Subcutaneous abdominal adipose tissue (tissue), 5 donors: ENCODE results near the gene GSTM4.

Source experiments
- H3K27ac ChIP-seq: one replicate; pipeline ENCODE4 v1.7.0; 2013; ENCODE audit warnings: low read depth, mild to moderate bottlenecking, inconsistent platforms, low read length, moderate library complexity
- H3K27me3 ChIP-seq, 5 donors: one replicate each; pipeline ENCODE4 v1.7.0; 2013; ENCODE audit warnings: low read length in 5 of 5, inconsistent platforms in 1 of 5; ENCODE audit not compliant: control insufficient read depth in 5 of 5, insufficient read depth in 4 of 5
- H3K36me3 ChIP-seq, 5 donors: one replicate each; pipeline ENCODE4 v1.7.0; 2013; ENCODE audit warnings: low read length in 5 of 5; ENCODE audit not compliant: control insufficient read depth in 5 of 5, insufficient read depth in 5 of 5
- H3K4me1 ChIP-seq, 5 donors: one replicate each; pipeline ENCODE4 v1.7.0; 2013; ENCODE audit warnings: low read length in 5 of 5, mild to moderate bottlenecking in 3 of 5, moderate library complexity in 1 of 5; ENCODE audit not compliant: control insufficient read depth in 5 of 5, insufficient read depth in 5 of 5
- H3K4me3 ChIP-seq, 5 donors: one replicate each; pipeline ENCODE4 v1.7.0; 2013; ENCODE audit warnings: low read length in 5 of 5, low read depth in 1 of 5
- H3K9ac ChIP-seq, 5 donors: one replicate each; pipeline ENCODE4 v1.7.0; 2013; ENCODE audit warnings: low read length in 5 of 5, mild to moderate bottlenecking in 4 of 5, moderate library complexity in 3 of 5
- H3K9me3 ChIP-seq, 5 donors: one replicate each; pipeline ENCODE4 v1.7.0; 2013; ENCODE audit warnings: low read length in 5 of 5; ENCODE audit not compliant: control insufficient read depth in 5 of 5
- donor health status: healthy.
- donor health status: healthy.
- donor health status: healthy.
- donor health status: healthy.
- donor health status: healthy.

The GSTM4 gene

GRCh38 chr1:109624201-109625010 is 31.5 kb upstream of the GSTM4 start:
- peak overlapping the region in 3 of 5 donors; percentile 6 to 62 (median 41) for H3K9ac ChIP-seq
- H3K27ac ChIP-seq = no peak overlapping the region

DNA sequence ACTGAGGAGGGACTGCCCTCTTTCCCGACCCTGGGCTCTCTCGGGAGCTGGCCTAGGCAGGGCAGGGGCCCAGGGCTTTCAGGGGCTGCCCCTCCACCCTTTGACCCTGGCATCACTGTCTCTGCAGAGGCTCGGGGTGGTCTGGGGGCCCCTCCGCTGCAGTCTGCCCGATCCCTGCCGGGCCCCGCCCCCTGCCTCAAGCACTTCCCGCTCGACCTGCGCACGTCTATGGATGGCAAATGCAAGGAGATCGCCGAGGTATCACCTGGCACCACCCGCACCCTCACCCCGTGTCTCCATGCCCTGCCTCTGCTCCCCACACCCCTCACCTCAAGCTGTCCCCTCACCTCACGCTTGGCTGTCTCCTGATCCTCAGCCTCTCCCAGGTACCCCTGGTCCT is 30.7 kb upstream of the GSTM4 start:
- Histone ChIP-seq H3K9me3 (no peaks in the 10 kb centered on the region), H3K9ac (peak overlapping the region in 1 of 5 donors; percentile 23), H3K4me1 (peaks cover 0 to 59% (median 54%) of the 10 kb centered on the region in 5 donors), H3K27me3 (no peaks in the 10 kb centered on the region), H3K4me3 (no peak overlapping the region), H3K36me3 (peaks cover 0 to 44% (median 36%) of the 10 kb centered on the region in 5 donors), H3K27ac (no peak overlapping the region)

More at GRCh38 chr1:109624201-109625010, 31.5 kb upstream of the GSTM4 start:
- Histone ChIP-seq H3K36me3 (peaks cover 0 to 37% (median 30%) of the 10 kb centered on the region in 5 donors), H3K27me3 (no peaks in the 10 kb centered on the region), H3K4me3 (peak overlapping the region; percentile 38 to 63 (median 58)), H3K4me1 (peaks cover 0 to 67% (median 61%) of the 10 kb centered on the region in 5 donors), H3K9me3 (no peaks in the 10 kb centered on the region)

GRCh38 chr1:109625601-109626560 is 30.0 kb upstream of the GSTM4 start:
- H3K4me1 ChIP-seq = peaks cover 0 to 53% (median 49%) of the 10 kb centered on the region in 5 donors
- H3K9ac ChIP-seq = peak overlapping the region in 2 of 5 donors; percentile 23
- peaks cover 0 to 48% (median 40%) of the 10 kb centered on the region in 5 donors for H3K36me3 ChIP-seq
- H3K27me3 ChIP-seq = no peaks in the 10 kb centered on the region
- no peaks in the 10 kb centered on the region for H3K9me3 ChIP-seq
- H3K27ac ChIP-seq = no peak overlapping the region
- H3K4me3 ChIP-seq = no peak overlapping the region

DNA sequence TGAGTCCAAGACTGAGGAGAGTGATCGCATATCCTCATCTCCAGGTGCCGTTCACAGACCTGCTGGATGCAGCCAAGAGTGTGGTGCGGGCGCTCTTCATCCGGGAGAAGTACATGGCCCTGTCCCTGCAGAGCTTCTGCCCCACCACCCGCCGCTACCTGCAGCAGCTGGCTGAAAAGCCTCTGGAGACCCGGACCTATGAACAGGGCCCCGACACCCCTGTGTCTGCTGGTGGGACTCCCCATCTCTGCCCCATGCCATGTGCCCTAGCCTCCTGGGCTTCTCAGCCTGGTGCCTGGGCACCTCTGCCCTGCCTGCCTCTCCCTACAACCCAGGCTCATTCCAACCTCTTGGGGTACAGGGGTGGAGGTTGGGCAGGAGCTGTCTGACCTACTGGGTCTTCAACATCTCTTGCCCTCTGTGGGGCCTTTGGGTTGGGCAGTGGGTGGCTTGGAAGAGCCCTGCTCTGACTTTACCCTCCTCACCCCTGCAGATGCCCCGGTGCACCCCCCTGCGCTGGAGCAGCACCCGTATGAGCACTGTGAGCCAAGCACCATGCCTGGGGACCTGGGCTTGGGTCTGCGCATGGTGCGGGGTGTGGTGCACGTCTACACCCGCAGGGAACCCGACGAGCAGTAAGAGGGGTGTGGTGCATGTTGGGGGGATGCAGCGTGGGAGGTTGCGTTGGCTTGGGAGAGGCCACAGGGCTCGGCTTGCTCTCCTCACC is 29.1 kb upstream of the GSTM4 start:
- Histone ChIP-seq H3K9ac (no peak overlapping the region), H3K36me3 (peaks cover 0 to 58% (median 49%) of the 10 kb centered on the region in 5 donors), H3K4me3 (no peak overlapping the region), H3K27me3 (no peaks in the 10 kb centered on the region), H3K4me1 (peaks cover 0 to 44% (median 41%) of the 10 kb centered on the region in 5 donors), H3K27ac (no peak overlapping the region), H3K9me3 (no peaks in the 10 kb centered on the region)

DNA sequence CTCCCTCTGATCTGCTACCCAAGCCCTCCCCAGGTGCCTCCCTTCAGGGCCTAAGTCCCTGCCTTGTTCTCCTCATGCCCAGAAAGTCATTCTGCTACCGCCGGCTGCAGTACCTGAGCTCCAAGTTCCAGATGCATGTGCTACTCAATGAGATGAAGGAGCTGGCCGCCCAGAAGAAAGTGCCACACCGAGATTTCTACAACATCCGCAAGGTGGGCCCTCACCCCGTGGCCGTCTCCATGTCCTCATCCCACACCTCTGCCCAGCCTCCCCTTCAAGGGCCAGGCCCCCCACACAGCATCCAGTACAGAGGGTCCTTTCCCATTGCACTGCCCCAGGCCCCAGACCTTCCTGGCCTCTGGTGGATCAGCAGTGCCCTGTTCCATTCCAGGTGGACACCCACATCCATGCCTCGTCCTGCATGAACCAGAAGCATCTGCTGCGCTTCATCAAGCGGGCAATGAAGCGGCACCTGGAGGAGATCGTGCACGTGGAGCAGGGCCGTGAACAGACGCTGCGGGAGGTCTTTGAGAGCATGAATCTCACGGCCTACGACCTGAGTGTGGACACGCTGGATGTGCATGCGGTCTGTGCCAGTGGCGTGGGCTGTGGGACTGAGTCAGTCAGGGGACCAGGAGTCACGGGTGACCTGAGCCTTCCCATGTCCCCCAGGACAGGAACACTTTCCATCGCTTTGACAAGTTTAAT is 28.1 kb upstream of the GSTM4 start:
- no peaks in the 10 kb centered on the region for H3K9me3 ChIP-seq
- H3K4me3 ChIP-seq = no peak overlapping the region
- no peak overlapping the region for H3K27ac ChIP-seq
- peaks cover 0 to 34% (median 31%) of the 10 kb centered on the region in 5 donors for H3K4me1 ChIP-seq
- H3K36me3 ChIP-seq = peaks cover 0 to 62% (median 50%) of the 10 kb centered on the region in 5 donors
- no peak overlapping the region for H3K9ac ChIP-seq
- no peaks in the 10 kb centered on the region for H3K27me3 ChIP-seq

GRCh38 chr1:109628540-109629321 is 27.2 kb upstream of the GSTM4 start:
- peaks cover 0 to 62% (median 50%) of the 10 kb centered on the region in 5 donors for H3K36me3 ChIP-seq
- H3K27ac ChIP-seq = no peak overlapping the region
- no peak overlapping the region for H3K4me3 ChIP-seq
- peaks cover 0 to 25% (median 22%) of the 10 kb centered on the region in 5 donors for H3K4me1 ChIP-seq
- no peak overlapping the region for H3K9ac ChIP-seq
- H3K9me3 ChIP-seq = no peaks in the 10 kb centered on the region
- H3K27me3 ChIP-seq = no peaks in the 10 kb centered on the region

DNA sequence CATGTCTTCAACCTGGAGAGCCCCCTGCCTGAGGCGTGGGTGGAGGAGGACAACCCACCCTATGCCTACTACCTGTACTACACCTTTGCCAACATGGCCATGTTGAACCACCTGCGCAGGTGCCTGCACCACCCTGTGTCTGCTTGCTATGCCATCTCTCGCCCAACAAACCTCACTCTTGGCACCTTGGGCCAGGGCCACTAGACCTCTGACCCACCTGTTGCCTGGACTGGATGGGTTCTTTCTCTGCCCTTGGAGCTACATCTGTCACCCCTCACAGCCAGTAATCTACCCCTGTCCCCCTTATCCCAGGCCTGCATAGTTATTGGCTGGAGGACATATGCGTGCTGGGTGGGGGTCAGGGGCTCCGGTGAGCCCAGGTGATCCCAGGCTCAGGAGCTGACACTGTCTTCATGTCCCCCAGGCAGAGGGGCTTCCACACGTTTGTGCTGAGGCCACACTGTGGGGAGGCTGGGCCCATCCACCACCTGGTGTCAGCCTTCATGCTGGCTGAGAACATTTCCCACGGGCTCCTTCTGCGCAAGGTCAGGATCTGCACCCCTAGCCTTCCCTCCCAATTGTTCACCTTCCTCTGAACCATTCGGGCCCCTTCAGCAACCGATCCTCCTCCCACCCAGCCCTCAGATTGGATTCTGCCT is 26.4 kb upstream of the GSTM4 start:
- no peaks in the 10 kb centered on the region for H3K27me3 ChIP-seq
- no peak overlapping the region for H3K27ac ChIP-seq
- no peak overlapping the region for H3K9ac ChIP-seq
- H3K9me3 ChIP-seq = no peaks in the 10 kb centered on the region
- H3K4me3 ChIP-seq = no peak overlapping the region
- peaks cover 0 to 17% (median 14%) of the 10 kb centered on the region in 5 donors for H3K4me1 ChIP-seq
- H3K36me3 ChIP-seq = peaks cover 0 to 62% (median 50%) of the 10 kb centered on the region in 5 donors

- no peaks in the 10 kb centered on the region for H3K27me3 ChIP-seq
- H3K36me3 ChIP-seq = peaks cover 0 to 62% (median 50%) of the 10 kb centered on the region in 5 donors
- H3K27ac ChIP-seq = no peak overlapping the region
- H3K4me3 ChIP-seq = no peak overlapping the region
- H3K4me1 ChIP-seq = peaks cover 0 to 9% (median 9%) of the 10 kb centered on the region in 5 donors
- H3K9ac ChIP-seq = no peak overlapping the region
- no peaks in the 10 kb centered on the region for H3K9me3 ChIP-seq
These were observed 25.6 kb upstream of the GSTM4 start for GRCh38 chr1:109630081-109630897.
